ENCODE results near the gene CAPN11.
"Not testable (repeated sequence)": the region's sequence is repeated elsewhere in the genome, so short reads cannot be mapped to it uniquely, and the experiment has no call there.

The CAPN11 gene

DNA sequence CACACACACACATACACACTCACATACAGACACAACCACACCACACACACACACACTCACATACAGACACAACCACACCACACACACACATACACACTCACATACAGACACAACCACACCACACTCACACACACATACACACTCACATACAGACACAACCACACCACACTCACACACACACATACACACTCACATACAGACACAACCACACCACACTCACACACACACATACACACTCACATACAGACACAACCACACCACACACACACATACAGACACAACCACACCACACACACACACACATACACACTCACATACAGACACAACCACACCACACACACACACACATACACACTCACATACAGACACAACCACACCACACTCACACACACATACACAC is 23.2 kb downstream of the CAPN11 start:
- DNase-seq (ENCODE audit: low read depth in 3 of 3), result not testable (repeated sequence)

DNA sequence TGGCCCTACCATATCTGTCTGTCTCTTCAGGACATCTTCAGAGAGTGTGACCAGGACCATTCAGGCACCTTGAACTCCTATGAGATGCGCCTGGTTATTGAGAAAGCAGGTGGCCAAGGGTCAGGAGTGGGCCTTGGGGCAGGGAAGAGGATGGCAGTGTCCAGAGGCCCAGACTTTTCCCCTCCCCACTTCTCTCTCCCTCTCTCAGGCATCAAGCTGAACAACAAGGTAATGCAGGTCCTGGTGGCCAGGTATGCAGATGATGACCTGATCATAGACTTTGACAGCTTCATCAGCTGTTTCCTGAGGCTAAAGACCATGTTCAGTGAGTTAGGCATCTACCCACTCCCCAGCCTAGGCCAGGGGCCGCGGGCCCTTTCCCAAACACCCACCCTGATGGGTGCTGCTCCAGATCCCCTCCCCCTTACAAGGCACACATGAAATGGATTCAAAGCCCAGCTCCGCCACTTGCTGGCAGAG is 24.3 kb downstream of the CAPN11 start:
- DNase-seq (ENCODE audit: low read depth in 3 of 3), result no peak

DNA sequence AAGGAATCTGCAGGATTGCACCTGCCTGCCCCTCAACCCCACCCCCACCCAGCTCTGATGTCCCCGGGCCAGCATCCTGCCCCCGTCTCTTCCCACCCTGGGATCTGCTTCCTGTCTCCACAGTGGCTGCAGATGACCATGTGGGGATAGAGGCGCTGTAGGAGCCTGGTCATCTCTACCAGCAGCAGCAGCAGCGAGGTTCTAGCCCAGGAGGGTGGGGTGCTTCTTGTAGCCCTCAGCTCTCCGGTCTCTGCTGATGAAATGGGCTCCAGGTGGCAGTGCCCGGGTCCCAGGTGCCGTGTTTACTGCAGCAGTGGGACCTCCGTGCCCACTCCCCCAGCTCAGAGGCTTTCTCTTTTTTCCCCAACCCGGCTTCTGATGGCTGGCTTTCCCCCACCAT is 25.2 kb downstream of the CAPN11 start:
- no peak for DNase-seq (ENCODE audit: low read depth in 3 of 3)

DNA sequence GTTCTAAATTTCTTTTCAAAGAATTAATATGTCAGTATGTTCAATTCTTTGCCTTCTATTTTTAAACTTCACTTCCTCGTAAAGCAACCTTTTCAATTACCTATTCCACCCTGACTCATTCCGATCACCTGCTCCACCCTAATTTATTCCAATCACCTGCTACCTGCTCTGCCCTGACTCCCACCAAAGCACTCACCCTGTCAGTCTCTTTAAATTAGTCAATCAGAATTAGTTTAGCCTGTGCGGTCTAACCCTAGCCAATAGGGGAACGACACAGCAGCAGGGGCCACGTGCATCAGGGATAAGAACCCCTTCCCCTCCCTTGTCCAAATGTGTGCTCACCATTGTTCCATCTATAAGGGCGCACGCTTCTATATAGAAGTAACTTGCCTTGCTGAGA is 26.7 kb downstream of the CAPN11 start:
- not testable (repeated sequence) for DNase-seq (ENCODE audit: low read depth in 3 of 3)

DNA sequence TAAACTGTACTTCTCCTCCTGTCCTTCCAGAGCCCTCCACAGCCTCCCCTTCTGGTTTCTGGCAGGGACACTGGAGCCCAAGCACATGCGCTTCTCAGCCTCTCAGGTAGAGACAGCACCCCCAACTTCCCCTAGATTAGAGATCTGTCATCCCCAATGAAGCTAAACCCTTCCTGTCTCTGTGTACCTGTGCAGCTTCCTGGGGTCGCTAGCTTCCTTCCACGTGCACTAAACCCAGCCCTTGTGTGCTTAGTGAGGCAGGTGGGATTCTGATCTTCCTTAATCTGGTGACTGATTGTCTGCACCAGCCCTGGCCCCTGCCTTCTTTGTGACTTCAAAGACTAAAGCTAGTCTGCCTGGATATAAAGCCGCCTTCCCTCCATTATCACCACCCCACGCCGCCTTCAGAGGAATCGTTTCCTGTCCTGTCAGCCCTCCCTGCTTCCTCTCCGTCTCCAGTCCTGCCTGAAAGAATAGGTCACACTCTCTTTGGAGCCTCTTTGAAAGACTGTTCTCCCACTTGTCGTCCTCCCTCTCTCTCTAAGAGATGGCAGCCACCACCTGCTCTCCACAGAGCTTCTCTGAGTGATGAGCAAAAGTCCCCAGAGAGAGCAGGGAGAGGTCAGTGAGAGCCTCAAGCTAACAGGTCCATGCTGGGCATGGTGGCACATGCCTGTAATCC is 27.5 kb downstream of the CAPN11 start:
- DNase-seq (ENCODE audit: low read depth in 3 of 3), result no peak

DNA sequence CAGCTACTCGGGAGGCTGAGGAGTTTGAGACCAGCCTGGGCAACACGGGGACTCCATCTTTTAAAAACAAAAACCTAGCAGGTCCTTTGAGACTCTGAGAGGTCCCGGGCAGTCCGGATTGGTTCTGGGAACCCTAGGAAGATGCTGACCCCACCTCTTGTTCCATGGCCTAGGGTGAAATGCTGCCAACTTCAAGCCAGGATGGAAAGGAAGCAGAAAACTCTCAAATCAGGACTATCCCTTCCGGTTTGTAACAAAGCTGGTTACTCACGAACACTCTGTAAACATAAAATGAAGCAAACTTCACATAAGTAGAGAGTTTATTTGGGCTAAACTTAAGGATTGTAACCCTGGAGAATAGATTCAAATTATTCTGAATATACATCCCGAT is 28.0 kb downstream of the CAPN11 start:
- no peak for DNase-seq (ENCODE audit: low read depth in 3 of 3)

DNA sequence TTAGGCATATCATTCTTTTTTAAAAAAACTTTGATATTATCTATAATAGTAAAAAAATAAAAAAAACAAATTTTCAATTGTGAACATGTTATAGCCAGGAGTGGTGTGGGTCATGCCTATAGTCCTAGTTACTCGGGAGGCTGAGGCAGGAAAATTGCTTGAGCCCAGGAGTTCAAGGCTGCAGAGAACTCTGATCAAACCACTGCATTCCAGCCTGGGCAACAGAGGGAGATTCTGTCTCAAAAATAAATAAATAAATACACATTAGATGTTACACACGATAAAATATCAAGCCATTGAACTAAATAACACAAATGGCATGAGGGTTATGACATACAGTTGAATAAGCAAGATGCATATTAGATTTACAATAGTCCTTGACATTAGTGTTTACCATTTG is 30.2 kb downstream of the CAPN11 start:
- no peak for DNase-seq (ENCODE audit: low read depth in 3 of 3)

DNA sequence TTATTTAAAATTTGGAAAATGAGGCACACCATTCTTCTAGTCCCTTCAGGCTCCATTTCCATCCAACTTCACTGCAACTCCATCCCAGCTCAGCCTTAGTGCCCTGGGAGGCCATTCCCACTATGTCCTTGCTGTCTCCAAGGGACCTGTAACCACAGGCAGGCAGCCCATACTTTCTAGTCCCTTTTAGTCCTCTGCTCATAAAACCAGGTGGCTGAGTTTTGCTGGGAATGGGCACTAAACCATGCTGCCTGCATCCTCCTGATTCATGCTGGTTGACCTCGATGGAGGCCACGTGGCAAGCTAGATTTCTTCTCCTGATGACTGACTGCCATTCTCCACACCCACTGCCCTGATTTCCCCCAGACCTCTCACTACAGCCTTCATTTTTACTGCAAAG is 30.6 kb downstream of the CAPN11 start:
- DNase-seq (ENCODE audit: low read depth in 3 of 3), result no peak

DNA sequence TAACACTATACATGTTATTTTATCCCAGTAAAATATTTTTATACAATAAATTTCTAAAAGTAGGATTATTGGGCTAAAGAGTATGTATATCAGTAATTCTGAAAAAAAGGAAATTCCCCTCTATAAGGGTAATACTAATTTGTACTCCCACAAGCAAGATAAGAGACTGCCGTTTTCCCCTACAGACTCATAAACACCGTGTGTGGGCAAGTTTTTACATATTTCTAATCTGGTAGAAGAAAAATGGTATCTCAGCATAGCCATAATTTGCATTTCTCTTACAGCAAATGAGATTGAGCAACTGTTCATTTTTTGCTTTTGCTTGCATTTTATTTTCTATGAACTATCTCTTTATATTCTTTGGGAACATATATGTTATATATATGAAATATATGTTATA is 32.1 kb downstream of the CAPN11 start:
- DNase-seq (ENCODE audit: low read depth in 3 of 3), result no peak

DNA sequence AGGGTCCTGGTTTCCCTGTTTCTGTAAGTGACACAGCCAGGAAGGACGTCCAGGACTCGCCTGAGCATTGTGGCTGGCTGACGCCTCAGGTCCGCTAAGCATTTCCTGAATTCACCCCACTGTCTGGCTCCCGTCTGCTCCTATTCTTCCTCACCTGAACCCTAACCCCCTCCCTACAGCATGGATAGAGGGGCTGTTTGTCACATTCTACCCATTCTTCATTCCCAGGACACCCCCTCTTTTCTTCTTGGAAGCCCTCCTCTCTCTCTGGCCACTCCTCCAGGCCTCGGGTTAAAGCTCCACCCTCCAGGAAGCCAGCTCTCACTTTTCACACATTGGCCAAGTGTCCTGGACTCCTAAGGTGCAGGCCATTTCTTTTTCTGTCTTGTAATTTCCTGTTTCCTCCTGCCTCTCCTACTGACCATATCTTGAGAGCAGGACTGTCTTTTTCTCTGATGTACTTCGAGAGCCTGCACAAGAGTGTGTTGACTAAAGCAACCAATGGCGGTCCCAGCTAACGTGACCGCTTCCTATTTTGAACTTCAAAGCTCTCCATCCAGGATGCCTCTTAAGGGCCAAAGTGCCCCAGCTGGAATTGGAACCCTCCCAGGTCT is 33.9 kb downstream of the CAPN11 start:
- DNase-seq (ENCODE audit: low read depth in 3 of 3), result no peak

DNA sequence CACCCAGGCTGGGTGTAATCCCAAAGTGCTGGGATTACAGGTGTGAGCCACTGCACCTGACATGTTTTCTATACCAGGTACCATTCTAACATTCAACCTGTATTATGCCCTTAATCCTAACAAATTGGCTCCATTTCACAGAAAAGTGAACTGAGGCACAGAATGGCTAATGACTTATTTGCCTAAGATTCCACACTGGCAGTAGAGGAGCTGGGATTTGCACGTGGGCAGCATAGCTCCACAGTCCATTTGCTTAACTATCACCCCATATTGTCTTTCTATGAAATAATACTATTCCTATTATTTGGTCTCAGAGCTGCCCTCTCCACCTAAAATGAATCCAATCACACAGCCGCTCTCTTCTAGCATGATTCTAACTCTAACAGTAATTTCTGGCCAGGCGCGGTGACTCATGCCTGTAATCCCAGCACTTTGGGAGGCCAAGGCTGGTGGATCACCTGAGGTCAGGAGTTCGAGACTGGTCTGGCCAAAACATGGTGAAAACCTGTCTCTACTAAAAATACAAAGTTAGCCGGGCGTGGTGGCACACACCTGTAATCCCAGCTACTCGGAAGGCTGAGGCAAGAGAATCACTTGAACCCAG is 34.8 kb downstream of the CAPN11 start:
- DNase-seq (ENCODE audit: low read depth in 3 of 3), result no peak

DNA sequence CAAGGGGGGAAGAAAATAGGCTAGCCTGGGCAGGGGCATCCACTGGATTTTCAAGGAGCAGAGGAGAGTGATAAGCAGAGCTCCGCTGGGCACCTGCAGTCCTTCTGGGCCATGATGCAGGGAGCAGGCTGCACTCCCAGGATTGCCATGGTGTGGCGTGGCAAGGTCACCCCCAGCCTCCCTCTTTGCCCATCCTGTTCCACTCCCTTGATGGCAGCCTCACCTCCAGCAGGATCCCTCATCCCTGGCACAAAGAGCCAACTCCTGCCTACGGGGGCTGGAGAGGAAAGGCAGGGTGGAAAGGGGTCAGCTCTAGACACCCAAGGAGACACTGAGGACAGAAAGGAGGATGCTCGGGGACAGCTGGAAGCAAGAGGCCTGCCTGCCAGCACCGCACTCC is 35.7 kb downstream of the CAPN11 start:
- no peak for DNase-seq (ENCODE audit: low read depth in 3 of 3)

DNA sequence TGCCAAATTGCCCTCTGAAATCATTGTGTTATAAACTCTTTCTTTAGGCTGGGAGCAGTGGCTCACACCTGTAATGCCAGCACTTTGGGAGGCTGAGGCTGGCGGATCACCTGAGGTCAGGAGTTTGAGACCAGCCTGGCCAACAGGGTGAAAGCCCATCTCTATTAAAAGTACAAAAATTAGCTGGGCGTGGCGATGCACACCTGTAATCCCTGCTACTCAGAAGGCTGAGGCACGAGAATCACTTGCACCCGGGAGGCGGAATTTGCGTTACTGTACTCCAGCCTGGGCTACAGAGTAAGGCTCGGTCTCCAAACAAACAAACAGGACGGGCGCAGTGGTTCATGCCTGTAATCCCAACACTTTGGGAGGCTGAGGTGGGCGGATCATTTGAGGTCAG is 37.7 kb downstream of the CAPN11 start:
- not testable (repeated sequence) for DNase-seq (ENCODE audit: low read depth in 3 of 3)

DNA sequence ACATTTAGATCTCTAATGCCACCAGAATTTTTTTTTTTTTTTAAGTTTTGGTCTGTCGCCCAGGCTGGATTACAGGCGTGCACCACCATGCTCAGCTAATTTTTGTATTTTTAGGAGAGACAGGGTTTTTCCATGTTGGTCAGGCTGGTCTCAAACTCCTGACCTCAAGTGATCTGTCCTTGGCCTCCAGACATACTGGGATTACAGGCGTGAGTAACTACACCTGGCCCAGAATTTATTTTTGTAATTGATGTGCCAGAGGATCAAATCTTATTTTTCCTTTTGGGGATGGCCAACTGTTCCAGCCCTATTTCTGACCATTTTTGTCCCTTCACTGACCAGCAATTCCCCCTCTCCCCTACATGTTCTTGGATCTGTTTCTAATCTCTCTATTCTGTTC is 40.1 kb downstream of the CAPN11 start:
- DNase-seq (ENCODE audit: low read depth in 3 of 3), result no peak

DNA sequence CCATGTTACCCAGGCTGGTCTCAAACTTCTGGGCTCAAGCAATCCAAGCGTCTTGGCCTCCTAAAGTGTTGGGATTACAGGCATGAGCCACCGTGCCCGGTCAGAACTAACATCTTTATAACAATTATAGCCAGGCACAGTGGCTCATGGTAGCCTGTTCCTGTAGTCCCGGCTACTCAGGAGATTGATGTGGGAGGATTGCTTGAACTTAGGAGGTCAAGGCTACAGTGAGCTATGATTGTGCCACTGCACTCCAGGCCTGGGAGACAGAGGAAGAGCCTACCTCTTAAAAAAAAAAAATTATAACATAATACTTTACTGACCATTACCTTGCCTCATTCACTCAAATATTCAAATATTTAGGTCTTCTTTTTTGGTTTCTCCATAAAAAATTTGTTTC is 41.3 kb downstream of the CAPN11 start:
- no peak for DNase-seq (ENCODE audit: low read depth in 3 of 3)

DNA sequence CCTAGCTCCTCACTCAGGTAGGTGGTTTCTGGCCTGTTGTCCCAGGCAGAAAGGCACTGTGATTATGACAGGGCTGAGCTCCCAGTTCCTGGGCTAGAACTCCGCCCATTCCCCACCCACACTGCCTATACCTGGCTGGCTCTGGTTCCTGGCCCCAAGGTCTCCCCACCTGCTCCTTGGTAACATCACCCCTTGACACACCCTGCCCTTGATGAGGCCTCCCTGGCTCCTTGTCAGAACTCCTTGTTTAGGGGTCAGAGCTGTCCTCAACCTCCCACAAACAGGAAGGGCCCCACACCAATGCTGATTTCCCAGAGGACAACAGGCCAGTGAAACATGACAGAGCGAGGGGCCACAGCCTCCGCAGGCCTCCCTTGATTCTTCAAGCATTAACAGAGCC is 42.6 kb downstream of the CAPN11 start:
- no peak for DNase-seq (ENCODE audit: low read depth in 3 of 3)

DNA sequence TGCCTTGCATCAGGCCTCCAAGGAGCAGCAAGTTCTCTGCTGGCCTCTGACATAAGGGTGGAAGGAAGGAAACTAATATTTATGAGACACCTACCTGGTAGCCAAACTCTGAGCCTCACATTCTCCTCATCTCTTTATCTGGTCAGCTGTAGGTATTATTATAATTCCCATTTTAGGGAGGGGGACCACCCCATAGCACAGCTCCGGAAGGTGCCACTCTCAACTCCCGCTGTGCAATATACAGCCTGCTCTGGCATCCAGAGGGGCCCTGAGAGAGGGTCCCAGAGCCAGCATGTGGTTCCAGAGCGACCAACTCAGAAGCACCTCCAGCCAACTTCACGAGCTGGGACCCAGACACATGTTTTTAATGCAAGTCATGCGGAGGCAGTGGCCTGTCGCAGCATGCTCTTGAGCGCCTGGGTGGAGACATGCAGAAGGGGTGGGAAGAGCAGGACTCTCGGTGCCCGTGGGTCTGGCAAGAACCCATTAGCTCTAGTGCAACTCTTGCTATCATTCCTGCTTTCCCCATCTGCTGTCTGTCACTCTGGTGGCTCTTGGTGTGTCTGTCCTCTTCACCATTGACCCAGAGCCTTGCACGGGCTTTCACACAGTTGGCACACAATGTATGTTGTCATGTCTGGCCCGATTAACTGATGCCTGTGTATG is 43.2 kb downstream of the CAPN11 start:
- DNase-seq (ENCODE audit: low read depth in 3 of 3), result no peak

DNA sequence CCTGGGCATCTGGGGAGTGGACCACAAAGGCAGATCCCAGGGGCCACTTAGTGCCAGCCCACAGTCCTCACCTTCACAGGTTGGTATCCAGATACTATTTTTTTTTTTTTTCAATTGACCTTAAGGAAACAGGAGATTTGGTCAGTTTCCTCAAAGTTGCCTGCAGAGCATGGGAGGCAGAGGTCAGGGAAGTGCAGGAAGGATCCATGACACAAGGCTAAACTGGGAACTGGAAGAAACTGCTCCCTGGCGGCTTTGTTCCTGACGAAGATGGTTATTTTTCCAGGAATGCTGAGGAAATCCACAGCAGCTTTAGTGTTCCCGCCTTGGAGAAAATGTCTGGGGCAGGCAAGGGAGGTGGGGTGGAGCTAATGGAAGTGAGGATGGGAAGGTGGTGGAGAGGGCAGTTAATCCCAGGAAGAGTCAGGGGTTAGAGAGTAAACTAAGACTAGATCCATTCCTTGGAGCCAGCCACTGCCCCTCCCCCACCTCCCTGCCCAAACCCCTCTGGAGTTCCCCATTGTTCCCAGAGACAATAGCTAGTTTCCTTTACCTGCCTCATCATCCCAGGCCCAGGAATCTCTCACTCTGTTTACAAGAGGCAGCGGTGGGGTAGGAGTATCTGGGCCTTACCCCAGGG is 43.8 kb downstream of the CAPN11 start:
- no peak for DNase-seq (ENCODE audit: low read depth in 3 of 3)

DNA sequence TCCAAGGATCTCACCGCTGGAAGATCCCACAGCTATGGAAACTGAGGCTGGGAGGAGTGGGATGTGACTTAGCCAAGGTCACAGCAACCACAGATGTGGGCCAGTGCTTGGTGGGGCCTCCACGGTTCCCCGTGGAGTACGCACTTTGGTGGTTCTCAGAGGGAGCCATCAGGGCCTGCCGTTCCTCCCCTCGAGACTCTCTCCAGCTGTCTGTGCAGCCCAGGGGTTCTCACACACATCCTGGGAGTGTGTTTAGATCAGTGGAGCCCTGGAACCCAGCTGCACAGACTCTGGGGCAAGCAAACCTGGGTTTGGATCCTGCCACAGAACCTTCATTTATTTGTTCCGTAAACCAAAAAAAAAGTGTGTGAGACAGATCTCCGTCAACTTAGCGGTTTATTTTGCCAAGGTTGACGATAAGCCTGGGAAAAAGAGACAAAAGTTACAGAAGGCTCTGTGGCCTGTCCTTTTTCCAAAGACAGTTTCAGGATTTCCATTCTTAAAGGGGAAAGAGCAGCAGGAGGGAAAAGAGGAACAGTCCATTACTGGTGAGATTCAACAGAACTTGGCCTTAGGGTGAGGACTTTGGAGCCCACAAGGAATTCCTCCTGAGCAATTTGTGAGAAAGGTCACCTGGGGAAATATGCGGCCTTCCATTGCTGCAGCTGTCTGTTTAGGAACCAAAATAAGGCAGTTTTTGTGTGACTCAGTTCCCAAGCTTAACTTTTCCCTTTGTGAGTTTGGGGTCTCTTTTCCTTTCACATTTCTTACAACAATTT is 44.5 kb downstream of the CAPN11 start:
- no peak for DNase-seq (ENCODE audit: low read depth in 3 of 3)

DNA sequence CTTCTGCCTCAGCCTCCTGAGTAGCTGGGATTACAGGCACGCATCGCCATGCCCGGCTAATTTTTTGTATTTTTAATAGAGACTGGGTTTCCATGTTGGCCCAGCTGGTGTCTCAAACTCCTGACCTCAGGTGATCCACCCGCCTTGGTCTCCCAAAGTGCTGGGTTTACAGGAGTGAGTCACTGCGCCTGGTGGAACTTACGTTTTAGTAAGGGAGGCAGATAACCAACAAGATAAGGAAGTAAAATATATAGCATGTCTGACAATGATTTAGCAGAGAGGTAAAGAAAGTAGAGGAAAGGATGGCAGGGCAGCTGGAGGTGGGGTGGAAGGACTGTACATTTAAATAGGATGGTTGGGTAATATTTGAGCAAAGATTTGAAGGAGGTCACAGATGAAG is 45.3 kb downstream of the CAPN11 start:
- DNase-seq (ENCODE audit: low read depth in 3 of 3), result no peak

DNA sequence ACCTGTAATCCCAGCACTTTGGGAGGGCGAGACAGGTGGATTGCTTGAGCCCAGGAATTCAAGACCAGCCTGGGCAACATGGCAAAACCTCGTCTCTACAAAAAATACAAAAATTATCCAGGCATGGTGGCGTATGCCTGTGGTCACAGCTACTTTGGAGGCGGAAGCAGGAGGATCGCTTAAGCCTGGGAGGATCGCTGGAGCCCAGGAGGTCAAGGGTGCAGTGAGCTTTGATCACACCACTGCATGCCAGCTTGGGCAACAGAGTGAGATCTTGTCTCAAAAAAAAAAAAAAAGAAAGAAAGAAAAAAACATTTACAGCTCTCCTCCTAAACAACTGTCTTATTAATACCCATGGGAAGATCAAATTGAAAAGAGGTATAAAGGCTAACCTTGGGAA is 49.3 kb downstream of the CAPN11 start:
- no peak for DNase-seq (ENCODE audit: low read depth in 3 of 3)

DNA sequence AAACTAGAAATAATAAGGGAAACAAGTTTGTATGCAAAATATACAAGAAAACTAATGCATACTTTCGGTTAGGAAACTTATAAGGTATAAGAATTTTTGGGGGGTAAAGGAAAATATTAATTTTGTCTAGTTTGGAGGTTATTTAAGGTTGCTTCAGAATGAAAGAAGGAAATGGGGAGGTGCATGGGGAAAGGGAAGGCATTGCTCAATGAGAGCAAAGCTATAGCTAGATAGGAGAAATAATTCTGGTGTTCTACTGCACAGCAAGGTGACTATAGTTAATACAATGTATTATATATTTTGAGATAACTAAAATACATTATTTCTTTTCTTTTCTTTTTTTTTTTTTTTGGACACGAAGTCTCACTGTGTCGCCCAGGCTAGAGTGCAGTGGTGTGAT is 52.7 kb downstream of the CAPN11 start:
- no peak for DNase-seq (ENCODE audit: low read depth in 3 of 3)
